OCI-LY1 (cell line): ENCODE measurements around the gene CCDC63.

Experiments
- CTCF ChIP-seq: fragments of 200-600 bp; sonication (generic), shearing (Covaris generic); IDR thresholded peaks from 2 replicates; pipeline ENCODE4 v1.5.1; 2017; ENCODE audit warnings: mild to moderate bottlenecking, antibody characterized with exemption, low read length, moderate library complexity, mixed read lengths
- EZH2 ChIP-seq: fragments of 200-600 bp; sonication (generic), shearing (Covaris generic); IDR thresholded peaks from 2 replicates; pipeline ENCODE4 v1.8.0; 2017; ENCODE audit warnings: borderline replicate concordance, mixed run types, mild to moderate bottlenecking, antibody characterized with exemption, low read length, moderate library complexity, mixed read lengths

GRCh38 chr12:110829308-110829707, 17.5 kb upstream of the CCDC63 start:
- no peak for TF ChIP-seq CTCF
- no peak for TF ChIP-seq EZH2
